Stimulated activated CD8-positive, alpha-beta memory T cell treated with anti-CD3 and anti-CD28 coated beads, Interleukin-7, amount 100 ng/mL, for 1 hour (primary cell): ENCODE results near the gene ARID5B.

Experiments
- DNase-seq, 2 donors: peaks; one replicate each; pipeline ENCODE4 v3.0.0-alpha.2; 2020; ENCODE audit warnings: low read depth in 2 of 2

The ARID5B gene

DNA sequence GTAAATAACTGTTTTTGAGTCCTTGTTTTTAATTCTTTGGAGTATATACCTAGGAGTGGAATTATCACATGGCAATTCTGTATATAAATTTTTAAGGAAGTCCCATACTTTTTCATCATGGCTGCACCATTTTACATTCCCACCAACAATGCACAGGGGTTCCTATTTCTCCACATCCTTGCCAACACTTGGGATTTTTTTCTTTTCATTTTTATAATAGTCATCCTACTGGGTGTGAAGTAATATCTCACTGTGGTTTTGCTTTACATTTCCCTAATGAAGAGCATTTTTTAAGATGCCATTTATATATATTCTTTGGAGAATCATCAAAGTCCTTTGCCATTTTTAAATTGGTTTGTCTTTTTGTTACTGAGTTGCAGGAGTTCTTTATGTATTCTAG is 89.7 kb downstream of the ARID5B start:
- no peak for DNase-seq

DNA sequence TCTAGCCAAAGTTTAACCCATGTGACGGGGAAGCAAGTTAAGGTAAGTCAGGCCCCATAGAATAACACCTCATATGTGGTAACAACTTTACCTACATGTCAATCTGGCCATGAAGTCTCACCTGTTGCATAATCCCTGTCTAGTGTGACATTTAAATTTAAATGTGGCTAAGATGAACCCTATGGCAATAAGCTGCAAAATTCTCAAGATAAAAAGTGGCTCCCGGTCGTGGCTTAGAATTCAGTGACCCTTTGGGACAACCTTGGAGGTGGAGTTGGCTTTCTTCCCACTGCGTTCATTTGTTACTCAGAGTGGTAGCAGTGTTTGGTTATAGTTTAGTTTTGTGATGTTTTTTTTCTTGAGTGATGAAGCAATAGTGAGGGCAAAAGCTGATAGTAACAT is 90.6 kb downstream of the ARID5B start:
- no peak for DNase-seq

- DNase-seq = no peak
Observed at GRCh38 chr10:61992671-61993668, 91.5 kb downstream of the ARID5B start.

DNA sequence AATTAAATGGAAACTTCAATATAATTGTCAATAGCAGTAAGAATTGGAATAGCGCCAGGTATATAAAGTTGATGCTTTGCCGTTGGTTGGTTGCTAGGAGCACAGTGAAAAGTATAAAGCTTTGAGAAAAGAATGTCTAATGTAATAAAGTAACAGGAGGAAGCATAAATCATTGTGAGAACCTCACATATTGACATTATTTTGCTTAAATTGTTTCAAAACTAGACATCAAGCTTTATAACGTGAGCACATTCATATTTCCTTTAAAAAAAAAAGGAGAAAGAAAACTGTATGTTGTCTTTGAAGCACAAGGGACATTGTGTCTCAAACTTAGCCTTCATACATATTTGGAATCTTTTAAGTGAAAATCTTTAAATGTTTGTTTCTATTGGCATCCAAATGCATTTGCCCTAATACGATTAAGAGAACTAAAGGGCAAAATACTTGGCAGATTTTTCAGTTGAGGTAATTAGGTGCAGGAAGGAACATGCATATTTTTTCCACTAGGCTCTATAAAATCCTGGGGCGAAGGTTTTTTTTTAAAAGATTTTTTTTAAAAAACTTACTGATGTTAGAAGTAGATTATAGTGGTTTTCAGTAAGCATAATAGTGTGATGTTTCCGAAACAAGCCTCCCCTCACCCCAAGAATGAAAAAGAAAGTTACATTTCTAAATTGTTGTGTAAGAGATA is 92.4 kb downstream of the ARID5B start:
- DNase-seq = no peak

GRCh38 chr10:61994405-61995219 is 93.1 kb downstream of the ARID5B start:
- DNase-seq = no peak

DNA sequence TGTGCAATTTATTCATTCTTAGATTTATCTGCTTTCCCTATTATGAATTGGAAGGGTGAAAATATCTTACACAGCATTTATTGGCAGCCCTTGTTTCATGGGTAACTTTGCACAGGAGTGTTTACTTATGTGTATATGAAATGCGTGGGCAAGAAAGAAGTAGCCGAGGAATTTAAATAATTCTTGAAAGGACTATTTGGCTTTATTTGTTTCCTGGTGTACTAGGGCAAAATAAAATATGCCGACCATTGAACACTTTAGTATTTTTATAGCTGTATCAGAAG is 93.7 kb downstream of the ARID5B start:
- DNase-seq = no peak

DNA sequence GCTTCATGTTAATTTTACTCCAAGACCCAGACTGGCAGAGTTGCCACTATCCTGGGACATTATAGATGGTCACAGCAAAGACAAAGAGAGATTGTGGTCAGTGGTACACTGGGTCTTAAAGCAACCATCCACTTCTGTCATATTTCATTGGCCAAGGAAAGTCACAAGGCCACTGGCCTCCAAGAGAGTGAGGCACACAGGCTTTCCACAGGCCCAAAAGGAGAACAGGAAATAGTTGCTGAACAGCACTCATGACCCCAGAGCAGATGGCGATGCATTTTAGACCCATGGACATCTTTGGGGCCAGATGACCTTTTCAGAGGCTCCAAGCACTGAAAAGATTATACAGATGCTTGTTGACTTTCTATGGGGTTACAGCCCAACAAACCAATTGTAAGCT is 97.4 kb downstream of the ARID5B start:
- DNase-seq = no peak

DNA sequence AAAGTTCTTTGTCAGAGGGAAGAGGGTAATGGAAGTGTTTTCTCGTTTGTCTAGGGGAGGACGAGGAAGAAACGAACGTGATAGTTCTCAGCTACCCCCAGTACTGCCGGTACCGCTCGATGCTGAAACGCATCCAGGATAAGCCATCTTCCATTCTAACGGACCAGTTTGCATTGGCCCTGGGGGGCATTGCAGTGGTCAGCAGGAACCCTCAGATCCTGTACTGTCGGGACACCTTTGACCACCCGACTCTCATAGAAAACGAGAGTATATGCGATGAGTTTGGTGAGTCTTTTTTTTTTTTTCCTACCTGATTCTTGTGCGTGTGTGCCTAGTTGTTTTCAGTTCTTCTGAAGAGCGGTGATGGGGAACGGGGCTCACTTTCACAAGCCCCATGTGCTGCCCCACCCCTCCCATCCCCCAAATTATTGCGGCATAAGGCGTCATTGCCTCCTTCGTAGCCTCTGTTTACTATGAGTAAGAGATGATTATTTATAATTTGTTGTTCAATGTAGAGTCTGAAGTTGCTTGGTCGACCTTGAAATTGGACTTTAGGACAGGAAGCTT is 98.6 kb downstream of the ARID5B start:
- DNase-seq = no peak

DNA sequence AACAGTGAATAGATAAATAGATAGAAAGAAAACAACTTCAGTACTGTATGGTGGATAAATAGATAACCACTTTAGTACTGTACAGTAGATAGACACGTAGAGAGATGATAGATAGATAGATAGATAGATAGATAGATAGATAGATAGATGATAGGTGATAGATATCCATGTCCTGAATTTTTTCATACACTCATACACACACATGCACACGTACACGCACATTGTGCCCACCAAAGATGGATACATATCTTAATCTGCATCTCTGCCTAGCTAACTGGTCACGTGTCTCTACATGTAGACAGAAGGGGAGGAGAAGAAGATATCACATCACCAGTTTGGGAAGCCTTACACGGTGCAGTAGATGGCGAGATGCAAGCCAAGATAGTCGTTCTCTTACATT is 99.2 kb downstream of the ARID5B start:
- DNase-seq = no peak

GRCh38 chr10:62001898-62002297 is 100.4 kb downstream of the ARID5B start:
- no peak for DNase-seq

DNA sequence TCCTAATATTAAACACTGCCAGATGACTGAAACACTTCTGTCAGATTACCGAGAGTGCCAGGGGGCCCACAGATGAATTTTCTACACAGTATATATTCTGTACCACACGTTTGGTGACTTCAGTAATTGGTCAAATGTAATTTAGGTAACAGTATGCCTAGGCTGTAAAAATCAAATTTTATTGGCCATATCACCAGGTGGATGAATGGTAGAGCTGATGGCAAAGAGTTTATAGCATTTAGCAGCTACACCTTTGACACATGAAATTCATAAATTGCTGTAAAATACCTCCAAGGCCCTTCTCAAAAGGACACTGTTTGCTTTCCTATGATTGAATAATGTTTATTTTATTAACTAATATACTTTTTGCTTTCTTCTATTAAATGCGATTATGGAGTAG is 101.3 kb downstream of the ARID5B start:
- no peak for DNase-seq

- no peak for DNase-seq
Observed at GRCh38 chr10:62004042-62004441, 102.5 kb downstream of the ARID5B start.

DNA sequence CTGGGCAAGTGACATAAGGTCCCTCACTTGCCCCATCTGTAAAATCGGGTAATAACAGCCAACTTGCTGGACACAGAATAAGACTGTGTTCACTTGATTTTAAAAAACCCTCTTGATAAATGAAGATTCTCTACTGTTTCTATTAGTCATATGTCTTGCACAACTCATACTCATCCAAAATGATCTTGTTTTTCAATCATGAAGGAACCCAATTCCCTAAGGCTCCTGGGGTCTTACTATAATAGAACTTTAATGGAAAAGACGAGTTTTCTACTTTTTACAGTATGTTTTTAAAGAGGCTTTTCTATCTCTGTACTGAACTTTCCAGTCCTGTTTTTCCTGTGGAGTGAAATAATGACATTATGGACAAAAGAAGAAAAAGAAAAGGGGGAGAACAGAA is 103.8 kb downstream of the ARID5B start:
- DNase-seq = no peak

GRCh38 chr10:62005687-62006086 is 104.2 kb downstream of the ARID5B start:
- no peak for DNase-seq

DNA sequence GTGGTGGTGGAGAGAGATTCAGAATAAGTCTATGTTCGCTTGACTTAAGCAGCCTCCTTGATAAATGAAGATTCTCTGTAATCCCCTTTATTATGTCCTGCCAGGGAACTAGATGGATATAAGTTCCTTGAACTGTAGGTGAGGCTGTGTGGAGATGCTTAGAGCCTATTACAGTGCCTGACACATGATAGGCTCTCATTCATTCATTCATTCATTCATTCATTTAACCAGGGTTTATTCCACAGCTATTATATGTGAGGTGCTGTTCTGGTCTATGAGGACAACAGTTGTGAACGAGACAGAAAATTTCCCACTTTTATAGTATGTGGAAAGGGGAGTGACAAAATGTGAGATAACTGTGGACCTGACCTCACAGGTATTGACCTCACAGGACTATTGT is 105.6 kb downstream of the ARID5B start:
- DNase-seq = no peak

DNA sequence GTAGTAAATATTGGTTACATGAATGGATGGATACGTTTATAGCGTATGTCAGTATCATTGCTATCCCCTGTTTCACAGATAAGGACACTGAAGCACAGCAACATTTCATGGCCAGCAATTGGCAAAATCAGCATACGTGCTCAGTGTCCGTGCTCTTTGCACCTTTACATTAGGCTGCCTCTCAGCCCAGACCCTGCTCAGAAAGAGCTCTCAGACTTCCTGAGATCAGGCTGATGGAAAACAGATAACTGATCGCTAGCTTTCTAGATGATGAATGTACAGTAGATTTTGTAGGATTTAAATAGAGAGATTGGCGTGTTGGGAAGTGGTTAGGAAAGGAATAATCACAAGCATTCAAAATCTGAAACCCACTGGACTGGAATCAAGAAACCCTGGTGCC is 106.7 kb downstream of the ARID5B start:
- DNase-seq = no peak

GRCh38 chr10:62008946-62009345 is 107.4 kb downstream of the ARID5B start:
- DNase-seq = no peak

- DNase-seq = no peak
Observed at GRCh38 chr10:62010366-62010765, 108.9 kb downstream of the ARID5B start.

GRCh38 chr10:62011558-62011957 is 110.1 kb downstream of the ARID5B start:
- no peak for DNase-seq

- no peak for DNase-seq
Observed at GRCh38 chr10:62012318-62012717, 110.8 kb downstream of the ARID5B start.

DNA sequence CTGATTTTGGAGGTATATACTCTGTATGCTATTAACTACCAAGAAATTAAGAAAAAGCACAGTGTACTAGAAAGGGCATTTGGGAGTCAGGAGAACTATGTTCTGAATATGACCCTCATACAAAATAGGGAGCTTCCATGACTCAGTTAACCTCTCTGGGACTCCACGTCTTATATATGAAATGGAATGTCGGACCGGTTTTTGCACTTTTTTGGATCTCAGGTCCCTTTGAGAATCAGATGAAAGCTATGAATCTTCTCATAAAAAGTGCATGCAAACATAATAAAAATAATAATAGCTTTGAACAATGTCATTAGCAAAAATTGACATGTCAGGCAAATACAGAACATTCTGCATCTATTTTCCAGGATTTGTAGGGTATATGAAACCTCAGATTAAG is 113.0 kb downstream of the ARID5B start:
- DNase-seq = no peak

DNA sequence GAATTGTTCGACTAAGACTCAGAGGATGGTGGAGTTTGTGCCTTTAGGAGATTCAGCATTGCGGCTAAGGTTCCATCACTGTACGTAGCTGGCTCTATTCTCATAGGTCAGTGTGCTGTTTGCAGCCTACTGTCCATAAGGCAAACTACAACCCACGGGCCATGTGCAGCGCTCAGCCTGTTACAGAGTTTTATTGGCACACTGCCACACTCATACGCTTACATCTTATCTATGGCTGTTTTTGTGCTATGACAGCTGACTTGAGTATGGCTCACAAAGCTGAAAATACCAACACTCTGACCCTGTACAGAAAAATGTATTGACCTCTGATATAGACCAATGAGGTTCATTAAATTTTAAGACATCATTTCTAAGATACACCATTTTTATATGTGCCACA is 114.5 kb downstream of the ARID5B start:
- DNase-seq = no peak
